Osteoblast (primary cell): ENCODE measurements around the gene ABCF2. TPM values are rescaled to one million over a fixed set of nuclear protein-coding genes. Genes with fewer than 3 reads are reported as not detected.

Experiments
- DNase-seq: peaks from one replicate; pipeline ENCODE4 v3.0.0; 2011; ENCODE audit warnings: low spot score, mixed read lengths; ENCODE audit not compliant: insufficient read length; ENCODE audit errors: missing footprints
- H2AFZ ChIP-seq: 2 replicates; pipeline ENCODE4 v1.6.0; 2011; ENCODE audit warnings: mild to moderate bottlenecking, low read length
- H3K27ac ChIP-seq: 2 replicates; pipeline ENCODE4 v1.5.1; 2011; ENCODE audit warnings: mild to moderate bottlenecking, low read depth, low read length, moderate library complexity
- H3K27me3 ChIP-seq: 2 replicates; pipeline ENCODE4 v1.6.0; 2012; ENCODE audit warnings: mild to moderate bottlenecking, control low read depth, inconsistent platforms, low read length, moderate library complexity; ENCODE audit not compliant: insufficient read depth
- H3K36me3 ChIP-seq: 2 replicates; pipeline ENCODE4 v1.5.1; 2011; ENCODE audit warnings: mild to moderate bottlenecking, low read length, control low read depth, moderate library complexity; ENCODE audit not compliant: insufficient read depth
- H3K4me1 ChIP-seq: 2 replicates; pipeline ENCODE4 v1.5.1; 2011; ENCODE audit warnings: mild to moderate bottlenecking, low read length, control low read depth, moderate library complexity; ENCODE audit not compliant: insufficient read depth
- H3K4me2 ChIP-seq: 2 replicates; pipeline ENCODE4 v1.6.0; 2011; ENCODE audit warnings: mild to moderate bottlenecking, low read length; ENCODE audit not compliant: insufficient read depth
- H3K4me3 ChIP-seq: fragments of 200-600 bp; sonication (generic); 3 replicates; pipeline ENCODE4 v1.5.1; 2012; ENCODE audit warnings: mild to moderate bottlenecking, low read length, inconsistent platforms; ENCODE audit not compliant: insufficient read depth
- H3K79me2 ChIP-seq: 2 replicates; pipeline ENCODE4 v1.6.0; 2012; ENCODE audit warnings: mild to moderate bottlenecking, low read length, control low read depth, inconsistent platforms; ENCODE audit not compliant: insufficient read depth
- H3K9me3 ChIP-seq: 2 replicates; pipeline ENCODE4 v1.5.1; 2011; ENCODE audit warnings: low read depth, low read length, control low read depth
- H4K20me1 ChIP-seq: 2 replicates; pipeline ENCODE4 v1.6.0; 2012; ENCODE audit warnings: mild to moderate bottlenecking, low read length, control low read depth; ENCODE audit not compliant: insufficient read depth
- CTCF ChIP-seq: IDR thresholded peaks from 2 replicates; pipeline ENCODE4 v1.5.1; 2011; ENCODE audit warnings: mild to moderate bottlenecking, low read depth, low read length, moderate library complexity; ENCODE audit errors: extremely low read depth
- total RNA-seq: library from RNA; depleted of rRNA; stranded (reverse); fragments of >200 nt; gene quantifications from 2 replicates; pipeline ENCODE4 v1.2.3, GENCODE V29; 2012

The ABCF2 gene
- total RNA-seq, 1 donor, result 65.9 TPM

GRCh38 chr7:151168003-151168786 is 58.8 kb downstream of the ABCF2 start:
- no peak overlapping the region for H3K4me2 ChIP-seq
- peaks cover 2% of the 10 kb centered on the region for H3K4me1 ChIP-seq
- TF ChIP-seq CTCF, result peak; percentile 33
- no peaks in the 10 kb centered on the region for H4K20me1 ChIP-seq
- no peaks in the 10 kb centered on the region for H3K9me3 ChIP-seq
- no peaks in the 10 kb centered on the region for H3K79me2 ChIP-seq
- H3K27ac ChIP-seq, result no peak overlapping the region
- no peak overlapping the region for H2AFZ ChIP-seq
- peak; percentile 94 for DNase-seq
- peak overlapping the region; percentile 16 for H3K4me3 ChIP-seq
- no peaks in the 10 kb centered on the region for H3K36me3 ChIP-seq
- peaks cover 91% of the 10 kb centered on the region for H3K27me3 ChIP-seq

GRCh38 chr7:151167197-151167961 is 59.6 kb downstream of the ABCF2 start, which contains the start of gene GBX1:
GBX1 (minus strand) TSS chr7:151167694; CDS start chr7:151167548, 146 bp downstream.
- no peaks in the 10 kb centered on the region for H3K9me3 ChIP-seq
- H3K79me2 ChIP-seq, result no peaks in the 10 kb centered on the region
- no peak for TF ChIP-seq CTCF
- no peak for DNase-seq
- no peak within 1 kb of the TSS for H2AFZ ChIP-seq
- peak within 1 kb of the TSS; percentile 42 for H3K4me3 ChIP-seq
- H3K27me3 ChIP-seq, result peaks cover 90% of the 10 kb centered on the region
- no peaks in the 10 kb centered on the region for H4K20me1 ChIP-seq
- no peaks in the 10 kb centered on the region for H3K36me3 ChIP-seq
- H3K4me1 ChIP-seq, result peaks cover 2% of the 10 kb centered on the region
- peak within 1 kb of the TSS; percentile 6 for H3K4me2 ChIP-seq
- no peak within 1 kb of the TSS for H3K27ac ChIP-seq

GRCh38 chr7:151166629-151167196 is 60.3 kb downstream of the ABCF2 start:
- Histone ChIP-seq H3K79me2 (no peaks in the 10 kb centered on the region), H3K36me3 (no peaks in the 10 kb centered on the region), H3K4me2 (peak overlapping the region; percentile 6), H3K9me3 (no peaks in the 10 kb centered on the region), H3K27ac (no peak overlapping the region), H3K27me3 (peaks cover 92% of the 10 kb centered on the region), H4K20me1 (no peaks in the 10 kb centered on the region), H3K4me1 (peaks cover 2% of the 10 kb centered on the region), H3K4me3 (peak overlapping the region; percentile 42), H2AFZ (no peak overlapping the region)
- no peak for TF ChIP-seq CTCF
- no peak for DNase-seq

Other genes with a start within 250 kb of the ABCF2 start
- not detected in 2 replicates for gene KCNH2, start 248.9 kb downstream of the ABCF2 start, total RNA-seq
- not detected in 2 replicates for gene NOS3, start 236.2 kb downstream of the ABCF2 start, total RNA-seq
- not detected in 2 replicates for gene ATG9B, start 202.7 kb downstream of the ABCF2 start, total RNA-seq
- 32.6 and 35.1 TPM in 2 replicates for gene ABCB8, start 198.8 kb downstream of the ABCF2 start, total RNA-seq
- gene ASIC3, start 178.7 kb downstream of the ABCF2 start, total RNA-seq, result under 0.01 and 0.29 TPM in 2 replicates
- gene CDK5, start 169.3 kb downstream of the ABCF2 start, total RNA-seq, result 15.9 and 17.0 TPM in 2 replicates
- gene SLC4A2, start 167.6 kb downstream of the ABCF2 start, total RNA-seq, result 52.2 and 61.5 TPM in 2 replicates
- gene FASTK, start 146.4 kb downstream of the ABCF2 start, total RNA-seq, result 87.6 and 95.2 TPM in 2 replicates
- gene TMUB1, start 143.7 kb downstream of the ABCF2 start, total RNA-seq, result 17.4 and 18.1 TPM in 2 replicates
- gene AGAP3, start 140.7 kb downstream of the ABCF2 start, total RNA-seq, result 39.8 and 45.7 TPM in 2 replicates
- gene GBX1, start 59.5 kb downstream of the ABCF2 start, total RNA-seq, result not detected in 2 replicates
- gene ASB10, start 40.0 kb downstream of the ABCF2 start, total RNA-seq, result not detected in 2 replicates
- gene H2BK1, start 16.7 kb downstream of the ABCF2 start, total RNA-seq, result not detected in 2 replicates
- gene CHPF2, start 5.3 kb upstream of the ABCF2 start, total RNA-seq, result 77.5 and 83.2 TPM in 2 replicates
- gene SMARCD3, start 21.5 kb upstream of the ABCF2 start, total RNA-seq, result 37.4 and 40.2 TPM in 2 replicates
- 48.9 and 50.7 TPM in 2 replicates for gene NUB1, start 114.6 kb upstream of the ABCF2 start, total RNA-seq
- gene WDR86, start 182.8 kb upstream of the ABCF2 start, total RNA-seq, result 8.5 and 15.6 TPM in 2 replicates
- gene CRYGN, start 212.9 kb upstream of the ABCF2 start, total RNA-seq, result 0.59 and 0.72 TPM in 2 replicates